Stimulated activated CD4-positive, alpha-beta T cell treated with anti-CD3 and anti-CD28 coated beads, Interleukin-2, amount 100 ng/mL, for 24 hours (primary cell): ENCODE results near the gene COX15.
"Not testable (repeated sequence)": the region's sequence is repeated elsewhere in the genome, so short reads cannot be mapped to it uniquely, and the experiment has no call there.

ENCODE experiments used
- DNase-seq, 2 donors: peaks; one replicate each; pipeline ENCODE4 v3.0.0-alpha.2; 2020

Gene COX15

GRCh38 chr10:99732033-99732842 is at the start of gene COX15, which contains the start of gene CUTC:
COX15 (minus strand) TSS chr10:99732127; CDS start chr10:99732049, 78 bp downstream.
CUTC (plus strand) TSS chr10:99732234; CDS start chr10:99732349, 115 bp downstream.
- DNase-seq, result peak; percentile 95

DNA sequence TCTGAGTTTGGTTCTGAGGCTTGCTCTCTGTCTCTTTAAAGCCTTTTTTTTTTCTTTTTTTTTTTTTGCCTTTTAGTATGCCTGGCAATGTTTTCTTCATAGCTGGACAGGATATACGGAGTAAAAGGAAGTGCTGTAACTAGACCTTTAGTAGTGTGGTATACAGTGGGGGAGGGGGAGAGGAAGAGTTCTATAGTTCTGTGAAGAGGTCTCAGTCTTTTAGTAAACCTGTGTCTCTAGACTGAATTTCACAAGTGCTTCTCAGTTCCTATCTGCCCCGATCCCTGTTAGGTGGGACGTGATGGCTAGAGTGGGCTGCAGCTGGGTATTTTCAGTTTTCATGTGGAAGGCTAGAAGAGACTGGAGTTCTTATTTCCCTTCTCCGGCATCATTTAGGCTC is 47.4 kb upstream of the COX15 start:
- no peak for DNase-seq

- no peak for DNase-seq
Observed at GRCh38 chr10:99777918-99778714, 46.2 kb upstream of the COX15 start.

DNA sequence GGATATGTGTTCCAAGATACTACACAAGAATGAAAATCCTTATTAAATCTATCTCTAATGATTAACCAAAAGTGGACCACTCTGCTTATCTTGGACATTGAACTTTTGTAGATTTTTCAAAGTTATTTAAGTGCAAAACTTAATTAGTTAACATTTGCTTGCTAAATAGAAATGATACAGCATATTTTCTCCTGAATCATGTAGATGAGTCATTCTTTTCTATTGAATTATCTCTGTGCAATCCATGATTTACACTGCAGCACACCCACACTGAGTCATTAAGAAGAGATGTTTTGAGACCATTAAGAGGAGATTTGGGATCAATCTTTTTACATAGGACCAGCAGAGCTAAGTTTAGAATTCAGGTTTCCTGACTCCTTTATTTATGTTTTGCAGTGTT is 43.9 kb upstream of the COX15 start:
- DNase-seq, result no peak

DNA sequence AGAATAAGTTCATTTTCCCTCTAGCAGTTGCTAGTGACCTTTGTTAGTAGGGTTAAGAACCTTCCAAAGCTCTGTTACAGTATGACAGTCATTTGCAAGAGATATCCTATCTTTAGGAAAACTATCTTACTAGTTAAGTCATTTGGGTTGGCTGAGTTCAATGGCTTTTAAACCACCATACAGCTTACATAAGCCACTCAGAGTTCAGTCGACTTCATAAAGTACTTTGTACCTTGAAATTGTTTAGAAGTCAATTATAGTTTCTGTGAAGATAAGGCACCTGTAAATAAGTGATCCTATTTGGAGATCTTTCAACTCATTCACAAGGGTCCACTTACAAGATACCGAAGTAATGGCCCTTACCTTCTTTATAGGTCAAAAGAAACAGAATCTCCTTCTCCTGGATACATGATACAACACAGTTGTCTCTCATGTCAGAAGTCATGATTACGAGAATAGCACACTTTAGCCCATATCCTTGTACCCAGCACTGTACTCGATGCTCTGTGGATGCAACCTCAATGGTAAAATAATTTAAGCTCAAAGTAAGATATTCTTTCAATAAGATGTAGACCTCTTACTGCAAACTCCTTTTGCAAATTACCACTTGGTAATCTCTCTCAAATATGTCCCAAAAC is 38.6 kb upstream of the COX15 start:
- no peak for DNase-seq

DNA sequence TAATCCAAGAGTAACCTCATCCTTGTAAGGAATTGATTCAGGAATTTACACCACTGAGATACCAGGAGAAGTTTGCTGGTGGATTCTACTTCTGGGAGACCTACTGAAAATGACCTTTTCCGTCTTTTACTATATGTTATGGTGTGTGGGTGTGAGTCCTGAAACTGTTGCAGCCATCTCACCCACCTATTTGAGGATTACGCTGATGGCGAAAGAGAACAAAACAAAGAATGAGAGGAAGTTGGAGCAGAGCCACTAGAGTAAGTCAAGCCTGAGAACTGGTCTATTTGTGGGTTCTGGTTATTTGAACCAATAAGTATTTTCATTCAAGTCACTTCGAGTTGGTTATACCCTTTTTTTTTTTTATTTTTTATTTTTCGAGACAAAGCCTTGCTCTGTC is 37.8 kb upstream of the COX15 start:
- no peak for DNase-seq

DNA sequence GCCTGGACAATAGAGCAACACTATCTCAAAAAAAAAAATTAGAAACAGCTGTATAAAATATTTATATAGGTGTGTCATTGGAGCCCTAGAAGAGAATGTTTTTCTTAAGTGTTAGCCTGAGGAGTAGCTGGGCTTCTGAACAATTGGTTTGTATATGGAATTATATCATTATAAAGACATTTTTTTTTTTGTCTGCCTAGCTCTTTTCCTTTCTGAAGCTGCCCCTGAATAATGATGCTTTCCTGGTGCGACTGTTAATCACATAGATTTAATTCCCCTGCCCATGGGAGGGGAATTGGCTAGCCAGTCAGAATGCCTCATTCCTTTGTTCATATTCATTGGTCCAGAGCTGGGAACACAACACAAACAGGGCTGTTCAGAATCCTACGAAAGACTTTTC is 36.6 kb upstream of the COX15 start:
- no peak for DNase-seq

- DNase-seq, result no peak
Observed at GRCh38 chr10:99767901-99768300, 36.0 kb upstream of the COX15 start.

DNA sequence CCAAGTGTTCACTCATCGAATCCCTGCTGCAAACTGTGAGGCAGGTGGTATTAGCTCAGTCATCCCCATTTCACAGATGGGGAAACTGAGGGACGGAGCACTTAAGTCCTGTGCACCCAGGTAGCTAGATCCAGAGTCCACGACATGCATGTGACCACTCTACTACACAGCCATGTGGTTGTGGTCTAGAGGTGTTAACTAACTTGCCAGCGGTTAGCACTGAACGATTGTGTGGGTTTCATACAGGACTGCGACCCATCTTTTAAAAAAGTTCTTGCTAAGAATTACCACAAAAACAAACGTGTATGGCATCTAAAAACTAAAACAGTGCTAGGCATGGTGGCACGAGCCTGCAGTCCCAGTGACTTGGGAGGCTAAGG is 34.4 kb upstream of the COX15 start:
- no peak for DNase-seq

- no peak for DNase-seq
Observed at GRCh38 chr10:99765672-99766301, 33.9 kb upstream of the COX15 start.

DNA sequence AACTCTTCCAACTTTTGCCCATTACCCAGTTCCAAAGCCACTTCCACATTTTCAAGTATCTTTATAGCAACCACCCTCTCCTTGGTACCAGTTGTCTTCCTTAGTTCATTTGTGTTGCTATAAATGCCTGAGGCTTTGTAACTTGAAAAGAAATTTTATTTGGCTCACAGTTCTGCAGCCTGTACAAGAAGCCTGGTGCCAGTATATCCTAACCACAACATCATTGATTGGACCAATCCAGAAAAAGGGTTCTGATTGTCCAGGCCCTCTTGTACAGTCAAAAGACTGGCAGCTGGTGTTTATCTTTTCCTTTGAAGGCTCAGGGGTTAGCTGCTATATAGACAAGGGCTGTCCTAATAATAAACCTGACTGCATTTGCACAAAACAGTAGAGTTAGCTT is 29.4 kb upstream of the COX15 start:
- no peak for DNase-seq

- no peak for DNase-seq
Observed at GRCh38 chr10:99760321-99760720, 28.4 kb upstream of the COX15 start.

DNA sequence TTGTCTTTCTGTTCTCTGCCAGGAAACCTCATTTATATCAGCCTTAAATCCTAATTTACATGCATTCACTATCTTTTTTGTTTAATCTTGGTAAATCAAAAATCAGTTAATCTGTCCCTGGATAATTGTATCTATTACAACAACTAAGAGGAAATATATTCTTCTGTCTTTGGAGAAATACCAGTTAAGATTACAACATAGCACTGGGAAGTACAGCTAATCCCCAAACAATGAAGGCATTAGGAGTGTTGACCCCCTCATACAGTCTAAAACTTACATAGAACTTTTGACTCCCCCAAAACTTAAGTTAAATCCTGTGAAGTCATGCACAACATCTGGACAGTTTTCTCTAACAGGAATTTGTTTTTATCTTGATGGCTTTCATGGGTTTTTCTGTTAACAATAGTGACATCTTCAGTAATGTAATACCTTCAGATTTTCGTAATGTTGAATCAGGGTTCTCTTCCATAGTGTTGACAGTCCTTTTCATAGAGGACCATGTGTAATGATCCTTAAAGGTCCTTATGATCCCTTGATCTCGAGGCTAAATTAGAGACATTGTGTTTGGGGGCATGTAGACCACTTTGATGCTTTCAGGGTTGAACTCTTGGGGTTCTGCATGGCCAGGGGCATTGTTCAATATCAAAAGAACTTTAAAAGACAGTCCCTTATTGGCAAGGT is 26.4 kb upstream of the COX15 start:
- no peak for DNase-seq

DNA sequence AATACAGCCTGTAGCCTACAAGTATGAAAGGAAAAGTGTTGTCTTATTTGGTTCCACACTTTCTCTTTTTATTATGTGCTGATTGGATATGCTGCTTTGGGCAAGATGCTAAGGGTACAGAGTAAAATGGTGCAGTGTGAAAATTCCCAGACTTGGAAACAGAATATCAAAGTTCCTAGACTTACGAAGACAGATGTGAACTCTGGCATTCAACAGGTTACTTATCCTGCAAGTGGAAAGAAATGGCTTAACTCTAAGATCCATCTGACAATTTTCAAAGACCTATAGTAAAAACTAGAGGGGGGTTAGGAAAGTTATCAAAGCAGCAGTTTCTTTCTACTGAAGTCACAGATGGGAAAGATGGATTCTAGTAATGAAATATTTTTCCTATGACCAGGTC is 24.2 kb upstream of the COX15 start:
- DNase-seq, result no peak

DNA sequence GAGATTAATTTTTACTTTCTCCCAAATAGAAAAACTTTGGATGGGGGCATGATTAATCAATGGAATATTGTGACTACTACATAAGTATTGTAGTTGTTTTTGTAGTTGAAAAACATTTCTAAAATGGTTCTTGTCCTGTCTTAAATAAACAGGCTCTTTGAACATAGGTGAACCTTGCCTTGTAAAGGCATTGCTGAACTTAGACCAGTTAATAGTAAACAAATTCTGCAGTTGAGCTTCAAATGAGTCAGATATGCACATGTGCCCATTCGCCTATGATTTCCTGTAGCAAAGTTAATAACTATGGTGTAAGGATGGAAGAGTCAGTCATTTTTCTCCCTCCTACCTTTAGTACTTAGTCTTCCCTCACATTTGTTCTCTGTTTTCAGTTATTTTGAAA is 22.7 kb upstream of the COX15 start:
- DNase-seq, result no peak

DNA sequence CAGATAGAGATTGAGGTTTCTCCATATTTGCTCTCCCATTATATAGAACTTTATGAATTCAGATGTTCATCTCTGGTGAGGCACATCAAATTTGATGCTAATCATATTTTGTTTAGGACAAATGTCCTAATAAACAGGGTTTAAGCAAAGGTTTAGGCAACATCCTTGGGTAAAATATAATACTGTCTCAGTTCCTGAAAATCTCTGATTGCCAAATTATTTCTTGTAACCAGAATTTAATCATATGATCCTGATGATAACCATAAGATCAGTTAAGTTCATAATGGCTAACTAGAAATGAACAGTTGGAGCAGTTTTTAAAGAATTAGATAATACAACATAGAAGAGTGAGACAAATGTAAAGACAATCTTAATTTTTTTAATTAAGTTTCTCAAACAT is 18.7 kb upstream of the COX15 start:
- DNase-seq, result no peak

- no peak for DNase-seq
Observed at GRCh38 chr10:99748823-99749451, 17.0 kb upstream of the COX15 start.

DNA sequence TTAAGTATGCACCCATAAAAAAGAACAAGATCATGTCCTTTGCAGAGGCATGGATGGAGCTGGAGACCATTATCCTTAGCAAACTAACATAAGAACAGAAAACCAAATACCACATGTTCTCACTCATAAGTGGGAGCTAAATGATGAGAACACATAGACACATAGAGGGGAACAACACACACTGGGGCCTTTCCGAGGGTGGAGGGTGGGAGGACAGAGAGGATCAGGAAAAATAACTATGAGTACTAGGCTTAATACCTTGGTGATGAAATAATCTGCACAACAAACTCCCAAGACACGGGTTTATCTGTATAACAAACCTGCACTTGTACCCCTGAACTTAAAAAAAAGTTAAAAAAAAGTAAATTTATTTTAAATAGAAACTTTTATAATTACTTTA is 14.2 kb upstream of the COX15 start:
- not testable (repeated sequence) for DNase-seq

DNA sequence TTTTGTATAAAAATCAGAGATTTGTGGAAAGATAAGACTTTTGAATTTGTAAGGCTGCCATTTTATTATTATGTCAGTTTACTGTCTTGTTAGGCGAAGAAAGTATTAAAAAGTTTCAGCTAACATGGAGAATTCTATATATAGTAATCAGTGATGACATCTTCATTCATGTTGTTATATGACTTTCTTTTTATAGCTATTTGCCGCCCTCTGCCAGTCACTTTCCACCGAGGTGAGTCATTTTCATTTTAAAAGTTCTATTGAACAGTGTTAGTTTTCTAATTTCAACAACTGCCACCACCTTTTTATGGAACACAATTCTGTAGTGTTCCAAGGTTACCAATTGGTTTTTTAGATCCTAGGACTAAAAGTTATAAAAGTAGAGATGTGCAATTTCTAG is 11.9 kb upstream of the COX15 start:
- DNase-seq, result no peak

GRCh38 chr10:99742701-99743100 is 10.8 kb upstream of the COX15 start:
- no peak for DNase-seq

DNA sequence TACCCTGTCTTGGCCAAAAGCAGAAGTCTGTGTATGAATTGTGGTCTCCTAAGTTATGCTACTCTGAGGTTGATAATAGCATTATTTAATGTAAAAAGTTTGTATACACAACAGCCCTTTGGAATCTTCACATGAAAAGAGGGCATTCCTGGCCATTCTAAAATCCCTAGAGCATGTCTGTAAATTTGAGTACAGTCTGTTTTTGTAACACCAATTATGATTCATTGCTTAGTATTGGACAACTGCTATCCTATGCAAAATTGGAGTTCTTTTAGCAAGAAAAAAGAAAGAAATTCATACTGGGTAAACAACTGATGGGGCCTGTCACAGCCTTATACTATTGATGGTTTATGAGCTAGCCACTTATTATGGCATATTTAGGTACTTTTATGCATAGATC is 10.3 kb upstream of the COX15 start:
- no peak for DNase-seq

DNA sequence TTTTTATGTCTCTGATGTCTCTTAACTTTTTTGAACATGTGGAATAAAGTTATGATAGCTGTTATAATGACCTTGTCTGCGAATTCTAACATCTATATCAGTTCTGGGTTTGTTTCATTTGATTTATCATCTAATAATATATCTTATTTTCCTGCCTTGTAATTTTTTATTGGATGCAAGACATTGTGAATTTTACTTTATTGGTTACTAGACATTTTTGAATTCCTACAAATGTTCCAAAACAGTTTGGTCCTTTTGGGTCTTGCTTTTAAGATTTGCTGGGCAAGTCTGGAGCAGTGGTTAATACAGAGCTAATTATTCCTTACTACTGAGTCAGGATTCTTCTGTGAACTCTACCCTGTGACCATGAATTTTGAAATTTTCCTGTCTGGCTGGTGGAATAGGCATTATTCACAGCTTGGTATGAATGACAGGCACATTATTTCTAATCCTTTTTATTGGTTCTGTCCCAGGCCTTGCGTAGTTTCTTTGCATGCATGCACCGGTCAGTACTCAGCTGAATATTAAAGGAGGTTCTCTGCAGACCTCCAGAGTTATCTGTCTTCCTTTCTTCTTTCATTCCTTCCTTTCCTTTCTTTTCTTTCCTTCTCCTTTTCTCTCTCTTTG is 9.1 kb upstream of the COX15 start:
- no peak for DNase-seq
